HEK293 (cell line): ENCODE data around the gene SNUPN.
A peak's percentile ranks its signal among the peaks of the same experiment; 100 is the strongest.

Experiments
- CTCF ChIA-PET: fragments of 350-600 bp; formaldehyde crosslinking; extraction: SDS; loops from one replicate; lab custom pipeline; 2021; ENCODE audit warnings: antibody characterized with exemption; lab: Yijun Ruan, JAX
- POLR2A ChIA-PET: fragments of 300-600 bp; formaldehyde crosslinking; extraction: SDS; loops from one replicate; lab custom pipeline; 2020; ENCODE audit warnings: antibody characterized with exemption, inconsistent platforms; lab: Yijun Ruan, JAX
- H3K27ac ChIP-seq: fragments of 200-500 bp; sonication (Bioruptor generic); 2 replicates; pipeline ENCODE4 v1.5.1; 2014; ENCODE audit warnings: low read depth, low read length, control low read depth, inconsistent platforms; ENCODE audit errors: extremely low read depth
- H3K36me3 ChIP-seq, 2 experiments: fragments of 200-500 bp in 1 of 2; sonication (Bioruptor generic) in 1 of 2; 1 replicate in 1 of 2; 2 replicates in 1 of 2; pipeline ENCODE4 v1.5.1; 2014 to 2017; ENCODE audit warnings: inconsistent platforms in 2 of 2, low read length in 2 of 2; ENCODE audit not compliant: control insufficient read depth in 2 of 2, insufficient read depth in 1 of 2
- H3K4me1 ChIP-seq: fragments of 200-500 bp; sonication (Bioruptor generic); 2 replicates; pipeline ENCODE4 v1.5.1; 2014; ENCODE audit warnings: mild to moderate bottlenecking, low read length, inconsistent platforms; ENCODE audit not compliant: control insufficient read depth, insufficient read depth
- H3K4me3 ChIP-seq: 2 replicates; pipeline ENCODE4 v1.5.1; 2011; ENCODE audit warnings: low read depth, mild to moderate bottlenecking, control low read depth, low read length, moderate library complexity
- H3K9me3 ChIP-seq: fragments of 200-500 bp; sonication (Bioruptor generic); 2 replicates; pipeline ENCODE4 v1.5.1; 2014; ENCODE audit warnings: low read depth, low read length, inconsistent platforms; ENCODE audit not compliant: control insufficient read depth, insufficient read depth
- GFI1B ChIP-seq: fragments of 450-650 bp; formaldehyde crosslinking; IDR thresholded peaks from 2 replicates; pipeline ENCODE4 v1.5.1; 2016; ENCODE audit warnings: missing biosample characterization, missing genetic modification characterization
- KLF9 ChIP-seq: fragments of 450-650 bp; formaldehyde crosslinking; IDR thresholded peaks from 2 replicates; pipeline ENCODE4 v1.5.1; 2016; ENCODE audit warnings: missing biosample characterization, missing genetic modification characterization, low read depth
- MZF1 ChIP-seq: fragments of 450-650 bp; formaldehyde crosslinking; IDR thresholded peaks from 2 replicates; pipeline ENCODE4 v1.5.1; 2017; ENCODE audit warnings: missing biosample characterization, missing genetic modification characterization, borderline replicate concordance
- SCRT1 ChIP-seq: fragments of 450-650 bp; formaldehyde crosslinking; IDR thresholded peaks from 2 replicates; pipeline ENCODE4 v1.5.1; 2016; ENCODE audit warnings: missing biosample characterization, missing genetic modification characterization, borderline replicate concordance
- SP7 ChIP-seq: fragments of 450-650 bp; formaldehyde crosslinking; IDR thresholded peaks from 2 replicates; pipeline ENCODE4 v1.5.1; 2016; ENCODE audit warnings: missing biosample characterization, missing genetic modification characterization
- TRIM28 ChIP-seq: IDR thresholded peaks from 2 replicates; pipeline ENCODE4 v1.6.1; 2011; ENCODE audit warnings: low read length, control low read depth, borderline replicate concordance
- ZBTB1 ChIP-seq: fragments of 450-650 bp; formaldehyde crosslinking; IDR thresholded peaks from 2 replicates; pipeline ENCODE4 v1.5.1; 2016; ENCODE audit warnings: missing biosample characterization, missing genetic modification characterization
- ZBTB48 ChIP-seq: fragments of 450-650 bp; formaldehyde crosslinking; IDR thresholded peaks from 2 replicates; pipeline ENCODE4 v1.5.1; 2016; ENCODE audit warnings: missing biosample characterization, missing genetic modification characterization
- ZFP37 ChIP-seq: fragments of 450-650 bp; formaldehyde crosslinking; IDR thresholded peaks from 2 replicates; pipeline ENCODE4 v1.5.1; 2016; ENCODE audit warnings: missing biosample characterization, missing genetic modification characterization
- ZFP69B ChIP-seq: fragments of 450-650 bp; formaldehyde crosslinking; IDR thresholded peaks from 2 replicates; pipeline ENCODE4 v1.5.1; 2016; ENCODE audit warnings: missing biosample characterization, missing genetic modification characterization
- ZNF10 ChIP-seq: fragments of 450-650 bp; formaldehyde crosslinking; IDR thresholded peaks from 2 replicates; pipeline ENCODE4 v1.5.1; 2017; ENCODE audit warnings: missing biosample characterization, missing genetic modification characterization
- ZNF146 ChIP-seq: fragments of 450-650 bp; formaldehyde crosslinking; IDR thresholded peaks from 2 replicates; pipeline ENCODE4 v1.5.1; 2016; ENCODE audit warnings: missing biosample characterization, missing genetic modification characterization
- ZNF175 ChIP-seq: fragments of 450-650 bp; formaldehyde crosslinking; IDR thresholded peaks from 2 replicates; pipeline ENCODE4 v1.5.1; 2016; ENCODE audit warnings: missing biosample characterization, missing genetic modification characterization
- ZNF19 ChIP-seq: fragments of 450-650 bp; formaldehyde crosslinking; IDR thresholded peaks from 2 replicates; pipeline ENCODE4; 2016; ENCODE audit warnings: missing biosample characterization, missing genetic modification characterization, low read depth
- ZNF248 ChIP-seq: fragments of 450-650 bp; formaldehyde crosslinking; IDR thresholded peaks from 2 replicates; pipeline ENCODE4 v1.5.1; 2017; ENCODE audit warnings: missing biosample characterization, missing genetic modification characterization
- ZNF37A ChIP-seq: fragments of 450-650 bp; IDR thresholded peaks from 2 replicates; pipeline ENCODE4 v1.5.1; 2018; ENCODE audit warnings: missing biosample characterization, missing genetic modification characterization
- ZNF510 ChIP-seq: fragments of 450-650 bp; formaldehyde crosslinking; IDR thresholded peaks from 2 replicates; pipeline ENCODE4 v1.5.1; 2018; ENCODE audit warnings: mild to moderate bottlenecking, missing genetic modification characterization, missing biosample characterization; ENCODE audit not compliant: insufficient replicate concordance
- ZNF561 ChIP-seq: fragments of 450-650 bp; IDR thresholded peaks from 2 replicates; pipeline ENCODE4 v1.5.1; 2018; ENCODE audit warnings: missing biosample characterization, missing genetic modification characterization, borderline replicate concordance
- ZNF571 ChIP-seq: fragments of 450-650 bp; formaldehyde crosslinking; IDR thresholded peaks from 2 replicates; pipeline ENCODE4 v1.5.0; 2017; ENCODE audit warnings: missing biosample characterization, missing genetic modification characterization
- ZNF596 ChIP-seq: fragments of 450-650 bp; IDR thresholded peaks from 2 replicates; pipeline ENCODE4 v1.5.0; 2018; ENCODE audit warnings: missing biosample characterization, mild to moderate bottlenecking, missing genetic modification characterization, moderate library complexity
- ZNF768 ChIP-seq: fragments of 450-650 bp; formaldehyde crosslinking; IDR thresholded peaks from 2 replicates; pipeline ENCODE4 v1.5.1; 2018; ENCODE audit warnings: missing biosample characterization, mild to moderate bottlenecking, missing genetic modification characterization
- TF ChIP-seq, protein P1 (sequence below): fragments of 450-650 bp; formaldehyde crosslinking; IDR thresholded peaks from 2 replicates; pipeline ENCODE4 v1.5.1; 2017; ENCODE audit warnings: missing biosample characterization, missing genetic modification characterization
- TF ChIP-seq, protein P2 (sequence below): fragments of 450-650 bp; formaldehyde crosslinking; IDR thresholded peaks from 2 replicates; pipeline ENCODE4; 2016; ENCODE audit warnings: missing biosample characterization, missing genetic modification characterization
- TF ChIP-seq, protein P3 (sequence below): fragments of 450-650 bp; formaldehyde crosslinking; IDR thresholded peaks from 2 replicates; pipeline ENCODE4 v1.5.1; 2016; ENCODE audit warnings: missing biosample characterization, missing genetic modification characterization
- TF ChIP-seq, protein P4 (sequence below): fragments of 450-650 bp; formaldehyde crosslinking; IDR thresholded peaks from 2 replicates; pipeline ENCODE4 v1.5.1; 2016; ENCODE audit warnings: missing biosample characterization, missing genetic modification characterization
- TF ChIP-seq, protein P5 (sequence below): fragments of 450-650 bp; IDR thresholded peaks from 2 replicates; pipeline ENCODE4 v1.5.1; 2018; ENCODE audit warnings: missing biosample characterization, missing genetic modification characterization

Gene SNUPN

DNA sequence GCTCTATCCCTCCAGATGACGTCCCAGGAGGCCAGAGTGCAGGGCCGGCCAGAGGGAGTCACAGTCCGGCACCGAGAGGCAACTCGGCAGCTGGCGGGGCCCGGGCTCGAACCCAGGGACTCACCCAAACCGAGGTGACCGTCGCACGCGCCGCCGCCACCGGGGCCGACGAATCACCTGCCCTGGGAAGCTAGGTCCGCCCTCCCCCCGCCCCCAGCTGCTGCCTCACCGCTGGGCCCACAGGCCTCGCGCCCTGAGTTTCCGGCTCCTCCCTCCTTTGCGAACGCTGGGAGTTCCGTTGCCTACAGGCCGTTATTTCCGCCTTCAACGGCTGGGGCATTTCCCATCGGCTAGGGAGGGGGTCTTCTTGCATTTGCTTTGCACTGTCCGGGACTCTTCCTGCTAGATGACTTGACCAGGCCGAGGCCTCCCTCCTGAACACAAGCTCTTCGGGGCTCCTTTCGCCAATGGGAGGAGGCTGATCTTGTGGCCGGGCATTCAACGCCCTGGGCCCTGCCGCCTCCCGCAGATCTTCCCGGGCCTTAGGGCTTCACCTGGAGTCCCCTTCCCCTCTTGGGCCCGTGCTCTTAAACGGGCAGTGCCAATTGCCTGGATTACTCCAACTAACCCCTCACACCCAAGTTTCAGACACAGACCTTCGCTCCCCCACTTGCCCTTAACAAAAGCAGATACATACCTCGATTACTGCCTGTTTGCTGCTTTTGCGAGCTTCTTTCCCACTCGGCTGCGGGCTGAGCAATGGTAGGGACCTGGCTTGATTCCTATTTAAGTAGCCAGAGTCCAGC lies at the start of gene SNUPN:
Gene SNUPN, minus strand, starts transcription at position 184 of the 806 bp plus-strand sequence. CDS start 4,674 bp downstream, outside the sequence.
- ChIA-PET CTCF (interaction anchor here (0.7 to 3.8 kb wide), 6 partner anchors 14 to 666 kb away, joined by 3 to 32 read pairs (median 6); partner anchors contain the start of genes IMP3 and SNX33), POLR2A (interaction anchor here (0.6 to 3.5 kb wide), 17 partner anchors 7 to 279 kb away, joined by 3 to 85 read pairs (median 4); partner anchors contain the start of genes IMP3, MAN2C1, NEIL1 and PTPN9)
- Histone ChIP-seq H3K4me3 (peak within 1 kb of the TSS; percentile 96), H3K4me1 (no peaks in the 10 kb centered on the region; the same call in 1 of the 2 replicates), H3K27ac (peak within 1 kb of the TSS; percentile 96), H3K36me3 (peaks cover 0 to 2% of the 10 kb centered on the region in 2 experiments; a peak in 2 of 3 replicates), H3K9me3 (no peaks in the 10 kb centered on the region)
- TF ChIP-seq ZNF19 (tag by site-specific recombination), result no peak
- peak; percentile 37; the same call in 1 of the 2 replicates for TF ChIP-seq TRIM28
- TF ChIP-seq ZNF10 (tag by site-specific recombination), result peak; percentile 89
- TF ChIP-seq ZBTB48, result peak; percentile 93
- no peak for TF ChIP-seq ZNF37A (tag by site-specific recombination)
- TF ChIP-seq, protein P1, sequence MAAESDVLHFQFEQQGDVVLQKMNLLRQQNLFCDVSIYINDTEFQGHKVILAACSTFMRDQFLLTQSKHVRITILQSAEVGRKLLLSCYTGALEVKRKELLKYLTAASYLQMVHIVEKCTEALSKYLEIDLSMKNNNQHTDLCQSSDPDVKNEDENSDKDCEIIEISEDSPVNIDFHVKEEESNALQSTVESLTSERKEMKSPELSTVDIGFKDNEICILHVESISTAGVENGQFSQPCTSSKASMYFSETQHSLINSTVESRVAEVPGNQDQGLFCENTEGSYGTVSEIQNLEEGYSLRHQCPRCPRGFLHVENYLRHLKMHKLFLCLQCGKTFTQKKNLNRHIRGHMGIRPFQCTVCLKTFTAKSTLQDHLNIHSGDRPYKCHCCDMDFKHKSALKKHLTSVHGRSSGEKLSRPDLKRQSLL (tag by site-specific recombination), result no peak
- TF ChIP-seq MZF1 (tag by site-specific recombination), result peak; percentile 89; the same call in 1 of the 2 replicates
- TF ChIP-seq, protein P2, sequence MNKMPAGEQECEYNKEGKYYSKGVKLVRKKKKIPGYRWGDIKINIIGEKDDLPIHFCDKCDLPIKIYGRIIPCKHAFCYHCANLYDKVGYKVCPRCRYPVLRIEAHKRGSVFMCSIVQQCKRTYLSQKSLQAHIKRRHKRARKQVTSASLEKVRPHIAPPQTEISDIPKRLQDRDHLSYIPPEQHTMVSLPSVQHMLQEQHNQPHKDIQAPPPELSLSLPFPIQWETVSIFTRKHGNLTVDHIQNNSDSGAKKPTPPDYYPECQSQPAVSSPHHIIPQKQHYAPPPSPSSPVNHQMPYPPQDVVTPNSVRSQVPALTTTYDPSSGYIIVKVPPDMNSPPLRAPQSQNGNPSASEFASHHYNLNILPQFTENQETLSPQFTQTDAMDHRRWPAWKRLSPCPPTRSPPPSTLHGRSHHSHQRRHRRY, result no peak
- TF ChIP-seq ZNF571 (tag by site-specific recombination), result no peak
- TF ChIP-seq ZNF146 (tag by site-specific recombination), result no peak; the same call in 1 of the 2 replicates
- TF ChIP-seq ZNF248, result no peak
- peak; percentile 84 for TF ChIP-seq KLF9 (tag by site-specific recombination)
- peak; percentile 100 for TF ChIP-seq ZFP69B
- TF ChIP-seq SCRT1 (tag by site-specific recombination), result no peak
- TF ChIP-seq, protein P3, sequence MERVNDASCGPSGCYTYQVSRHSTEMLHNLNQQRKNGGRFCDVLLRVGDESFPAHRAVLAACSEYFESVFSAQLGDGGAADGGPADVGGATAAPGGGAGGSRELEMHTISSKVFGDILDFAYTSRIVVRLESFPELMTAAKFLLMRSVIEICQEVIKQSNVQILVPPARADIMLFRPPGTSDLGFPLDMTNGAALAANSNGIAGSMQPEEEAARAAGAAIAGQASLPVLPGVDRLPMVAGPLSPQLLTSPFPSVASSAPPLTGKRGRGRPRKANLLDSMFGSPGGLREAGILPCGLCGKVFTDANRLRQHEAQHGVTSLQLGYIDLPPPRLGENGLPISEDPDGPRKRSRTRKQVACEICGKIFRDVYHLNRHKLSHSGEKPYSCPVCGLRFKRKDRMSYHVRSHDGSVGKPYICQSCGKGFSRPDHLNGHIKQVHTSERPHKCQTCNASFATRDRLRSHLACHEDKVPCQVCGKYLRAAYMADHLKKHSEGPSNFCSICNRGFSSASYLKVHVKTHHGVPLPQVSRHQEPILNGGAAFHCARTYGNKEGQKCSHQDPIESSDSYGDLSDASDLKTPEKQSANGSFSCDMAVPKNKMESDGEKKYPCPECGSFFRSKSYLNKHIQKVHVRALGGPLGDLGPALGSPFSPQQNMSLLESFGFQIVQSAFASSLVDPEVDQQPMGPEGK (tag by site-specific recombination), result peak; percentile 99
- TF ChIP-seq ZNF561 (tag by site-specific recombination), result peak; percentile 67
- peak; percentile 98 for TF ChIP-seq ZFP37
- TF ChIP-seq ZNF175 (tag by site-specific recombination), result no peak
- TF ChIP-seq, protein P4, sequence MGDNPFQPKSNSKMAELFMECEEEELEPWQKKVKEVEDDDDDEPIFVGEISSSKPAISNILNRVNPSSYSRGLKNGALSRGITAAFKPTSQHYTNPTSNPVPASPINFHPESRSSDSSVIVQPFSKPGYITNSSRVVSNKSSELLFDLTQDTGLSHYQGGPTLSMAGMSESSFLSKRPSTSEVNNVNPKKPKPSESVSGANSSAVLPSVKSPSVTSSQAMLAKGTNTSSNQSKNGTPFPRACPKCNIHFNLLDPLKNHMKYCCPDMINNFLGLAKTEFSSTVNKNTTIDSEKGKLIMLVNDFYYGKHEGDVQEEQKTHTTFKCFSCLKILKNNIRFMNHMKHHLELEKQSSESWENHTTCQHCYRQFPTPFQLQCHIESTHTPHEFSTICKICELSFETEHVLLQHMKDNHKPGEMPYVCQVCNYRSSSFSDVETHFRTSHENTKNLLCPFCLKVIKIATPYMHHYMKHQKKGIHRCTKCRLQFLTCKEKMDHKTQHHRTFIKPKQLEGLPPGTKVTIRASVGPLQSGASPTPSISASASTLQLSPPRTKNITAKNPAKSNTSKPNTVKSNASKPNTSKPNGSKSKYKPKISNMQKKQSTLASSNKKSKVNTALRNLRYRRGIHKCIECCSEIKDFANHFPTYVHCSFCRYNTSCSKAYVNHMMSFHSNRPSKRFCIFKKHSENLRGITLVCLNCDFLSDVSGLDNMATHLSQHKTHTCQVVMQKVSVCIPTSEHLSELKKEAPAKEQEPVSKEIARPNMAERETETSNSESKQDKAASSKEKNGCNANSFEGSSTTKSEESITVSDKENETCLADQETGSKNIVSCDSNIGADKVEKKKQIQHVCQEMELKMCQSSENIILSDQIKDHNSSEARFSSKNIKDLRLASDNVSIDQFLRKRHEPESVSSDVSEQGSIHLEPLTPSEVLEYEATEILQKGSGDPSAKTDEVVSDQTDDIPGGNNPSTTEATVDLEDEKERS, result no peak; the same call in 1 of the 2 replicates
- TF ChIP-seq ZBTB1 (tag by site-specific recombination), result no peak
- no peak for TF ChIP-seq ZNF596
- TF ChIP-seq ZNF768, result no peak
- TF ChIP-seq, protein P5, sequence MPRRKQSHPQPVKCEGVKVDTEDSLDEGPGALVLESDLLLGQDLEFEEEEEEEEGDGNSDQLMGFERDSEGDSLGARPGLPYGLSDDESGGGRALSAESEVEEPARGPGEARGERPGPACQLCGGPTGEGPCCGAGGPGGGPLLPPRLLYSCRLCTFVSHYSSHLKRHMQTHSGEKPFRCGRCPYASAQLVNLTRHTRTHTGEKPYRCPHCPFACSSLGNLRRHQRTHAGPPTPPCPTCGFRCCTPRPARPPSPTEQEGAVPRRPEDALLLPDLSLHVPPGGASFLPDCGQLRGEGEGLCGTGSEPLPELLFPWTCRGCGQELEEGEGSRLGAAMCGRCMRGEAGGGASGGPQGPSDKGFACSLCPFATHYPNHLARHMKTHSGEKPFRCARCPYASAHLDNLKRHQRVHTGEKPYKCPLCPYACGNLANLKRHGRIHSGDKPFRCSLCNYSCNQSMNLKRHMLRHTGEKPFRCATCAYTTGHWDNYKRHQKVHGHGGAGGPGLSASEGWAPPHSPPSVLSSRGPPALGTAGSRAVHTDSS (tag by site-specific recombination), result no peak
- peak; percentile 92 for TF ChIP-seq SP7
- no peak for TF ChIP-seq GFI1B (tag by site-specific recombination)
- no peak for TF ChIP-seq ZNF510 (tag by site-specific recombination)
